ENCODE results near the gene FBLN2.

The FBLN2 gene

GRCh38 chr3:13533885-13534301 is 15.0 kb upstream of the FBLN2 start:
- no peak for DNase-seq

GRCh38 chr3:13535526-13535875 is 13.4 kb upstream of the FBLN2 start:
- no peak for DNase-seq

- DNase-seq, result no peak
Observed at GRCh38 chr3:13535905-13536304, 13.0 kb upstream of the FBLN2 start.

- no peak for DNase-seq
Observed at GRCh38 chr3:13536432-13536831, 12.5 kb upstream of the FBLN2 start.

GRCh38 chr3:13536832-13537231 is 12.1 kb upstream of the FBLN2 start:
- no peak for DNase-seq

- DNase-seq, result no peak
Observed at GRCh38 chr3:13537244-13537908, 11.5 kb upstream of the FBLN2 start.

GRCh38 chr3:13537909-13538296 is 11.0 kb upstream of the FBLN2 start:
- DNase-seq, result no peak

- DNase-seq, result no peak
Observed at GRCh38 chr3:13538520-13539291, 10.2 kb upstream of the FBLN2 start.

- DNase-seq, result no peak
Observed at GRCh38 chr3:13539292-13539638, 9.7 kb upstream of the FBLN2 start.

GRCh38 chr3:13539671-13540070 is 9.3 kb upstream of the FBLN2 start:
- no peak for DNase-seq

GRCh38 chr3:13540297-13540995 is 8.5 kb upstream of the FBLN2 start:
- no peak for DNase-seq

- no peak for DNase-seq
Observed at GRCh38 chr3:13541691-13542090, 7.2 kb upstream of the FBLN2 start.

- no peak for DNase-seq
Observed at GRCh38 chr3:13542142-13542541, 6.8 kb upstream of the FBLN2 start.

- DNase-seq, result no peak
Observed at GRCh38 chr3:13543253-13543652, 5.7 kb upstream of the FBLN2 start.

GRCh38 chr3:13544293-13544831 is 4.6 kb upstream of the FBLN2 start:
- peak; percentile 74 for DNase-seq

GRCh38 chr3:13544951-13545651 is 3.8 kb upstream of the FBLN2 start:
- no peak for DNase-seq

- no peak for DNase-seq
Observed at GRCh38 chr3:13545952-13546454, 2.9 kb upstream of the FBLN2 start.

- DNase-seq, result no peak
Observed at GRCh38 chr3:13546667-13547171, 2.2 kb upstream of the FBLN2 start.

- DNase-seq, result no peak
Observed at GRCh38 chr3:13547591-13548371, 1.1 kb upstream of the FBLN2 start.

GRCh38 chr3:13549623-13550422 is 898 bp downstream of the FBLN2 start:
- no peak for DNase-seq

- no peak for DNase-seq
Observed at GRCh38 chr3:13550423-13550690, 1.4 kb downstream of the FBLN2 start.

All from activated CD4-positive, alpha-beta T cell treated with anti-CD3 and anti-CD28 coated beads for 48 hours (primary cell).